ENCODE measurements around the gene SLC47A2. TPM values are rescaled to one million over a fixed set of nuclear protein-coding genes. Genes with fewer than 3 reads are reported as not detected.
"Not testable (repeated sequence)": the region's sequence is repeated elsewhere in the genome, so short reads cannot be mapped to it uniquely, and the experiment has no call there.

Gene SLC47A2
- total RNA-seq, 4 donors from 2014 or later, result not detected

GRCh38 chr17:19702217-19702641 is 14.2 kb downstream of the SLC47A2 start:
- DNase-seq (ENCODE audit: low spot score in 2 of 2), result no peak
- Histone ChIP-seq H3K27me3 (no peaks in the 10 kb centered on the region), H3K4me1 (peaks cover 0 to 32% (median 16%) of the 10 kb centered on the region in 4 donors), H3K4me3 (no peak overlapping the region), H3K27ac (peak overlapping the region in 2 of 4 donors; percentile 76 to 81), H3K9me3 (no peaks in the 10 kb centered on the region), H3K36me3 (no peaks in the 10 kb centered on the region)
- WGBS, 2 donors, result 36 to 48% methylated on average over 4 of the region's 4 CpGs
- no peak for TF ChIP-seq EP300 (IDR thresholded peaks at IDR 0.05)
- no peak for TF ChIP-seq POLR2A (IDR thresholded peaks at IDR 0.05)
- TF ChIP-seq, protein P1, sequence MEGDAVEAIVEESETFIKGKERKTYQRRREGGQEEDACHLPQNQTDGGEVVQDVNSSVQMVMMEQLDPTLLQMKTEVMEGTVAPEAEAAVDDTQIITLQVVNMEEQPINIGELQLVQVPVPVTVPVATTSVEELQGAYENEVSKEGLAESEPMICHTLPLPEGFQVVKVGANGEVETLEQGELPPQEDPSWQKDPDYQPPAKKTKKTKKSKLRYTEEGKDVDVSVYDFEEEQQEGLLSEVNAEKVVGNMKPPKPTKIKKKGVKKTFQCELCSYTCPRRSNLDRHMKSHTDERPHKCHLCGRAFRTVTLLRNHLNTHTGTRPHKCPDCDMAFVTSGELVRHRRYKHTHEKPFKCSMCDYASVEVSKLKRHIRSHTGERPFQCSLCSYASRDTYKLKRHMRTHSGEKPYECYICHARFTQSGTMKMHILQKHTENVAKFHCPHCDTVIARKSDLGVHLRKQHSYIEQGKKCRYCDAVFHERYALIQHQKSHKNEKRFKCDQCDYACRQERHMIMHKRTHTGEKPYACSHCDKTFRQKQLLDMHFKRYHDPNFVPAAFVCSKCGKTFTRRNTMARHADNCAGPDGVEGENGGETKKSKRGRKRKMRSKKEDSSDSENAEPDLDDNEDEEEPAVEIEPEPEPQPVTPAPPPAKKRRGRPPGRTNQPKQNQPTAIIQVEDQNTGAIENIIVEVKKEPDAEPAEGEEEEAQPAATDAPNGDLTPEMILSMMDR (IDR thresholded peaks at IDR 0.05), result no peak

- WGBS, 2 donors, result 91 to 97% methylated on average over 2 of the region's 2 CpGs
- no peaks in the 10 kb centered on the region for H3K9me3 ChIP-seq
- H3K27ac ChIP-seq, result no peak overlapping the region
- TF ChIP-seq POLR2A (IDR thresholded peaks at IDR 0.05) (no peak), EP300 (IDR thresholded peaks at IDR 0.05) (no peak)
- TF ChIP-seq, protein P1 (IDR thresholded peaks at IDR 0.05), result no peak
- peaks cover 0 to under 1% (median 0%) of the 10 kb centered on the region in 3 donors for H3K36me3 ChIP-seq
- no peak overlapping the region for H3K4me3 ChIP-seq
- DNase-seq (ENCODE audit: low spot score in 2 of 2), result no peak
- H3K4me1 ChIP-seq, result peaks cover 0 to 4% (median under 1%) of the 10 kb centered on the region in 4 donors
- no peaks in the 10 kb centered on the region for H3K27me3 ChIP-seq
Observed at GRCh38 chr17:19686400-19687090, 29.8 kb downstream of the SLC47A2 start.

DNA sequence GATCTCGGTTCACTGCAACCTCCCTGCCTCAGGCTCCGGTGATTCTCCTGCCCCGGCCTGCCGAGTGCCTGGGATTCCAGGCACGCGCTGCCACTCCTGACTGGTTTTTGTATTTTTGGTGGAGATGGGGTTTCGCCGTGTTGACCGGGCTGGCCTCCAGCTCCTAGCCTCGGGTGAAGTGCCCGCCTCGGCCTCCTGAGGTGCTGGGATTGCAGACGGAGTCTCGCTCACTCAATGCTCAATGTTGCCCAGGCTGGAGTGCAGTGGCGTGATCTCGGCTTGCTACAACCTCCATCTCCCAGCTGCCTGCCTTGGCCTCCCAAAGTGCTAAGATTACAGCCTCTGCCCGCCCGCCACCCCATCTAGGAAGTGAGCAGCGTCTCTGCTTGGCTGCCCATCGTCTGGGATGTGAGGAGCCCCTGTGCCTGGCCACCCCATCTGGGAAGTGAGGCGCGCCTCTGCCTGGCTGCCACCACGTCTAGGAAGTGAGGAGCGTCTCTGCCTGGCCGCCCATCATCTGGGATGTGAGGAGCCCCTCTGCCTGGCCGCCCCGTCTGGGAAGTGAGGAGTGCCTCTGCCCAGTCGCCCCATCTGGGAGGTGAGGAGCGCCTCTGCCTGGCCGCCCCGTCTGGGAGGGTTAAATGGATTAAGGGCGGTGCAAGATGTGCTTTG is 31.3 kb downstream of the SLC47A2 start:
- H3K27ac ChIP-seq; DNase-seq (ENCODE audit: low spot score in 2 of 2); H3K4me1 ChIP-seq; H3K9me3 ChIP-seq; H3K4me3 ChIP-seq; H3K27me3 ChIP-seq; H3K36me3 ChIP-seq: not testable (repeated sequence)
- 91 to 93% methylated on average over 20 to 30 of the region's 32 CpGs for WGBS, 2 donors

DNA sequence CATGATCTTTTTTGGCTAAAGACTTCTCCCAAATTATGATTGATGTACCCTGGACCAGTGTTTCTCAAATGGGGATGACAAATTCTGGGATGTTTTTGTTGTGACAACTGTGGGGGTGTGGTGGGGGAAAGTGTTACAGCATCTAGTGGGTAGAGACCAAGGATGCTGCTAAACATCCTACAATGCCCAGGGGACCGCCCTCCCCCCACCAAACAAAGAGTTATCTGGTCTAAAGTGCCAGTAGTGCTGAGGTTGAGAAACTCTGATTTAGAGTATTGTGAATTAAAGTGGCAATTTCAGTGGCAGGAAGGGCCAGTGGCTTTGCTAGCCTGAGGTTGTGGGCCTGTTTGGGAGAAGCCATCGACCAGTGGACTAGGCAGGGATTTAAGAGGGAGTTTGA is 33.3 kb downstream of the SLC47A2 start:
- no peak for DNase-seq (ENCODE audit: low spot score in 2 of 2)
- Histone ChIP-seq H3K27ac (no peak overlapping the region), H3K4me3 (no peak overlapping the region), H3K4me1 (peaks cover 0 to 8% (median 2%) of the 10 kb centered on the region in 4 donors), H3K36me3 (peaks cover 0 to 26% (median 0%) of the 10 kb centered on the region in 3 donors), H3K9me3 (no peaks in the 10 kb centered on the region), H3K27me3 (no peaks in the 10 kb centered on the region)
- 66 to 97% methylated on average over 2 of the region's 2 CpGs for WGBS, 2 donors
- no peak for TF ChIP-seq EP300 (IDR thresholded peaks at IDR 0.05)
- TF ChIP-seq, protein P1 (IDR thresholded peaks at IDR 0.05), result no peak
- TF ChIP-seq POLR2A (IDR thresholded peaks at IDR 0.05), result no peak

DNA sequence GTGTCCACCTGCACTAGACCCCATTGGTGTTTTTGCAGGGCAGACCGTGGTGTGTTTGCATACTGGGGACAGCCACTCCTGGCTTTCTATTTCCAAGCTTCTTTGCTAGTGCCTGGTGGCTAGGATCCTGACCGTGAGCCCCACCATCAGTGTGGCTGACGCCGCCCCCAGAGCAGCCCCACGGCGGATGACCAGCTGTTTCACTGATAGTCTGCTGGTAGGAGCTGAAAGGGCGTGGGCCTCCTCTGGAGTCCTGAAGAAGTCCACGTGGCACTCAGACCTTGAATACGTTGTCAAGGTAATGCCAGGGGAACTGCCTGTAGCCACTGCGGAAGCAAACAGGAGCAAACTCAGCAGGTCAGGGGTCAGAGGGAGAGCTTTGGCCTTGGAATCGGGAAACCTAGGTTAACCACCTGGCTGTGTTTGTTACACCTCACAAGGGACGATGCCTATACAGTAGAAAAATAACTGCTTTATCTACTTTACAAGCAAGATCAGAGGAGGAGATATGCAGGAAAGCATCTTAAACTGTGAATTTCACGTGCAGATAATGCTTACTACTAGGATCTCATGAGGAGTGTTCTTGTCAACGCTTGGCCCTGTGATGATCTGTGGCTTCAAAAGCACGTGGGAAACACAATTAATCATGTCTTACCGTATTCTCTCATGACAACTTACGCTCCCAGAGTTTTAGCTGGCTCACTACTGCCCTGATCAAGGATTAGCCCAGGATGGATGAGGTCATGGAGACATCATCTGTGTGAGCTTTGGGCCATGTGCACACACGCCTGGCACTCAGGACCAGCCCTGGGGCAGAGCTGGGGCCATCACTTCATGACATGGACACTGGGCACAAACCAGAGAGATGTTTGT is 37.6 kb downstream of the SLC47A2 start:
- 89 to 91% methylated on average over 18 of the region's 18 CpGs for WGBS, 2 donors
- Histone ChIP-seq H3K9me3 (no peaks in the 10 kb centered on the region), H3K27me3 (no peaks in the 10 kb centered on the region), H3K4me3 (no peak overlapping the region), H3K27ac (no peak overlapping the region), H3K36me3 (peaks cover 0 to 56% (median 0%) of the 10 kb centered on the region in 3 donors), H3K4me1 (peaks cover 0 to 8% (median 2%) of the 10 kb centered on the region in 4 donors)
- DNase-seq (ENCODE audit: low spot score in 2 of 2), result no peak
- TF ChIP-seq, protein P1 (IDR thresholded peaks at IDR 0.05), result no peak
- TF ChIP-seq POLR2A (IDR thresholded peaks at IDR 0.05) (no peak), EP300 (IDR thresholded peaks at IDR 0.05) (no peak)
